CD14-positive monocyte (primary cell): ENCODE measurements around the gene NTM. TPM values are rescaled to one million over a fixed set of nuclear protein-coding genes. Genes with fewer than 3 reads are reported as not detected.

Experiments used
- DNase-seq, 3 donors: peaks; one replicate each; pipeline ENCODE4 v3.0.0-alpha.2; 2011 to 2022
- H2AFZ ChIP-seq: 2 replicates; pipeline ENCODE4 v1.6.0; 2012; ENCODE audit warnings: mild to moderate bottlenecking, low read depth, low read length, inconsistent platforms; ENCODE audit not compliant: insufficient read depth, poor library complexity, severe bottlenecking
- H3K27ac ChIP-seq, 2 donors: 1 replicate in 1 of 2; 2 replicates in 1 of 2; pipeline ENCODE4 v1.5.1; 2012 to 2013; ENCODE audit warnings: low read length in 2 of 2, control low read depth in 1 of 2, inconsistent platforms in 1 of 2, low read depth in 1 of 2, mild to moderate bottlenecking in 1 of 2
- H3K27me3 ChIP-seq, 2 donors: one replicate each; pipeline versions ENCODE4 v1.6.0 to v1.6.1; 2011 to 2013; ENCODE audit warnings: low read length in 2 of 2; ENCODE audit not compliant: control insufficient read depth in 2 of 2, insufficient read depth in 2 of 2
- H3K36me3 ChIP-seq, 2 donors: replicated peaks in 1 of 2; 1 replicate in 1 of 2; 2 replicates in 1 of 2; pipeline versions ENCODE4 v1.5.1 to v1.6.1; 2012 to 2013; ENCODE audit warnings: low read length in 2 of 2, control low read depth in 1 of 2, inconsistent platforms in 1 of 2, mild to moderate bottlenecking in 1 of 2; ENCODE audit not compliant: insufficient read depth in 2 of 2, control insufficient read depth in 1 of 2
- H3K4me1 ChIP-seq, 2 donors: 1 replicate in 1 of 2; 2 replicates in 1 of 2; pipeline versions ENCODE4 v1.5.1 to v1.6.1; 2012 to 2013; ENCODE audit warnings: low read length in 2 of 2, control low read depth in 1 of 2, inconsistent platforms in 1 of 2, mild to moderate bottlenecking in 1 of 2, moderate library complexity in 1 of 2; ENCODE audit not compliant: insufficient read depth in 2 of 2, control insufficient read depth in 1 of 2
- H3K4me2 ChIP-seq: replicated peaks from 2 replicates; pipeline ENCODE3; 2012; ENCODE audit warnings: low read length, moderate library complexity, mild to moderate bottlenecking; ENCODE audit not compliant: poor library complexity, severe bottlenecking; ENCODE audit errors: extremely low read depth
- H3K4me3 ChIP-seq, 3 experiments: fragments of 200-600 bp in 1 of 3; sonication (generic) in 1 of 3; replicated peaks in 1 of 3; 1 replicate in 2 of 3; 2 replicates in 1 of 3; pipeline ENCODE4 v1.5.1; 2011 to 2013; ENCODE audit warnings: low read length in 3 of 3, mild to moderate bottlenecking in 3 of 3, control low read depth in 2 of 3, low read depth in 2 of 3, inconsistent platforms in 1 of 3, moderate library complexity in 1 of 3
- H3K79me2 ChIP-seq: 2 replicates; pipeline ENCODE4 v1.6.0; 2012; ENCODE audit warnings: mild to moderate bottlenecking, control low read depth, inconsistent platforms, low read length, moderate library complexity; ENCODE audit not compliant: insufficient read depth
- H3K9ac ChIP-seq: 2 replicates; pipeline ENCODE4 v1.6.0; 2017; ENCODE audit warnings: low read length, mild to moderate bottlenecking; ENCODE audit not compliant: insufficient read depth, poor library complexity, severe bottlenecking
- H3K9me3 ChIP-seq, 2 donors: replicated peaks in 1 of 2; 1 replicate in 1 of 2; 2 replicates in 1 of 2; pipeline versions ENCODE4 v1.5.1 to v1.6.1; 2012 to 2013; ENCODE audit warnings: low read length in 2 of 2, control low read depth in 1 of 2; ENCODE audit not compliant: control insufficient read depth in 1 of 2, insufficient read depth in 1 of 2
- H4K20me1 ChIP-seq: 2 replicates; pipeline ENCODE4 v1.6.0; 2012; ENCODE audit warnings: mild to moderate bottlenecking, low read length, control low read depth, moderate library complexity; ENCODE audit not compliant: insufficient read depth
- H3K27ac Mint-ChIP-seq, 7 donors: one replicate each; pipeline ENCODE4 v1.8.0; 2020; ENCODE audit warnings: mild to moderate bottlenecking in 7 of 7, mixed read lengths in 7 of 7, moderate library complexity in 6 of 7, inconsistent platforms in 2 of 7
- H3K27me3 Mint-ChIP-seq, 3 donors: one replicate each; pipeline ENCODE4 v1.8.0; 2021 to 2022; ENCODE audit warnings: low read depth in 3 of 3, mild to moderate bottlenecking in 3 of 3, mixed read lengths in 3 of 3, moderate library complexity in 3 of 3, inconsistent platforms in 1 of 3
- H3K36me3 Mint-ChIP-seq, 2 donors: one replicate each; pipeline ENCODE4 v1.8.0; 2020; ENCODE audit warnings: mixed read lengths in 2 of 2, inconsistent platforms in 1 of 2, mild to moderate bottlenecking in 1 of 2
- H3K4me1 Mint-ChIP-seq: one replicate; pipeline ENCODE4 v1.8.0; 2020; ENCODE audit warnings: mild to moderate bottlenecking, mixed read lengths
- H3K4me3 Mint-ChIP-seq, 2 donors: one replicate each; pipeline ENCODE4 v1.8.0; 2020; ENCODE audit warnings: mild to moderate bottlenecking in 2 of 2, mixed read lengths in 2 of 2, moderate library complexity in 1 of 2
- H3K9me3 Mint-ChIP-seq, 7 donors: one replicate each; pipeline ENCODE4 v1.8.0; 2020 to 2022; ENCODE audit warnings: mixed read lengths in 7 of 7, mild to moderate bottlenecking in 6 of 7, moderate library complexity in 6 of 7, inconsistent platforms in 2 of 7
- WGBS: methylation state at CpG from one replicate; pipeline ENCODE4 v1.1.5; 2013; ENCODE audit warnings: missing lambda C conversion rate; ENCODE audit not compliant: insufficient coverage; 5-methylcytosine and 5-hydroxymethylcytosine counted together
- intact Hi-C, 2 donors: fragments of 100-400 bp; cut with micrococcal nuclease; formaldehyde crosslinking; loops; one replicate each; pipeline versions ENCODE4 v1.15.0 to v1.15.1; 2023
- polyA plus RNA-seq, 3 donors: library from polyadenylated mRNA; depleted of rRNA in 1 of 3; unstranded in 2 of 3; stranded (reverse) in 1 of 3; fragments of 300-500 nt in 2 of 3; fragments of >200 nt in 1 of 3; fragmentation: Illumina TruSeq in 2 of 3; gene quantifications; 1 replicate in 2 of 3; 2 replicates in 1 of 3; pipeline ENCODE4 v1.2.3, GENCODE V29; 2012 to 2021
- TF ChIP-seq, protein P1 (sequence below): fragments of 200-600 bp; IDR thresholded peaks from one replicate; pipeline ENCODE4 v1.8.0; 2022; ENCODE audit warnings: antibody characterized with exemption, mild to moderate bottlenecking

NTM gene
- polyA plus RNA-seq, 3 donors: not detected

DNA sequence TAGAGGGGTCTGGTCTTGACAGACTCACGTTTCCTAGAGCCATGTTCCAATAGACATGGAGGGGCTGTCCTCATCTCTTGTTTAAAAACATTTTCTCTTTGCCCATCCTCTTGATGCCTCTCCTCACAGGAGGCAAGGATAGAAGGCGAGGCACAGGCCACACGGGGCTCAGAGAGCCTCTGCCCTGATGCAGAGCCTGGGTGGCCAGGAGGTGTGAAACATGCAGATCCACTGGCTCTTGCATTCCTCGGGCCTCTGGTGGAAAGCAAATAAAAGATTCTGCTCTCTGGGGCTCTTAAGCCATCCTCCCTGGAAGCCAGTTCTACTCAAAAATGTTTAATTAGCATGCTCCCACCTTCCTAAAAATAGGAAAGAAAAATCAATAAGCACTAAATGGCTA is 43.6 kb upstream of the NTM start:
- Mint-ChIP-seq H3K4me3 (no peak overlapping the region), H3K27me3 (peaks cover 0 to 3% (median 0%) of the 10 kb centered on the region in 3 donors)

DNA sequence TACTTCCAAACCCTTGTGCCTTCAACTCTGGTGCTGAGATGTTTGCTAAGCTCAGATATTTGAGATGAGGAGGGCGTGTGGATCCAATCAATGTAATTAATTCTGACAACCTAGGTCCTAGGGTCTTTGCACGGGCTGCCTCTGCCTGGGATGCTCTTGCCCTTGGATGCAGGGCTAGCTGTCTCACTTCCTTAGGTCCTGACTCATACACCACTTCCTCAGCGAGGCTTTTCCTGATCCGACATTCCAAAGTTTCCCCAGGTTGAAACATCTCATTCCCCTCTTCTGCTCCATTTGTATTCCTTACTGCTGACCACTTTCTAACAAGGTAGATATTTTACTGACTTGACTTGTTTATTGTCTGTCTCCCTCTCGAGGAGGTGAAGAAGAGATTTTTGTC is 43.0 kb upstream of the NTM start:
- Mint-ChIP-seq H3K27me3 (peaks cover 0 to 3% (median 0%) of the 10 kb centered on the region in 3 donors), H3K27ac (no peak overlapping the region), H3K36me3 (no peaks in the 10 kb centered on the region), H3K4me1 (no peaks in the 10 kb centered on the region), H3K4me3 (no peak overlapping the region), H3K9me3 (peaks cover 0 to 6% (median 0%) of the 10 kb centered on the region in 7 donors)
- TF ChIP-seq, protein P1, sequence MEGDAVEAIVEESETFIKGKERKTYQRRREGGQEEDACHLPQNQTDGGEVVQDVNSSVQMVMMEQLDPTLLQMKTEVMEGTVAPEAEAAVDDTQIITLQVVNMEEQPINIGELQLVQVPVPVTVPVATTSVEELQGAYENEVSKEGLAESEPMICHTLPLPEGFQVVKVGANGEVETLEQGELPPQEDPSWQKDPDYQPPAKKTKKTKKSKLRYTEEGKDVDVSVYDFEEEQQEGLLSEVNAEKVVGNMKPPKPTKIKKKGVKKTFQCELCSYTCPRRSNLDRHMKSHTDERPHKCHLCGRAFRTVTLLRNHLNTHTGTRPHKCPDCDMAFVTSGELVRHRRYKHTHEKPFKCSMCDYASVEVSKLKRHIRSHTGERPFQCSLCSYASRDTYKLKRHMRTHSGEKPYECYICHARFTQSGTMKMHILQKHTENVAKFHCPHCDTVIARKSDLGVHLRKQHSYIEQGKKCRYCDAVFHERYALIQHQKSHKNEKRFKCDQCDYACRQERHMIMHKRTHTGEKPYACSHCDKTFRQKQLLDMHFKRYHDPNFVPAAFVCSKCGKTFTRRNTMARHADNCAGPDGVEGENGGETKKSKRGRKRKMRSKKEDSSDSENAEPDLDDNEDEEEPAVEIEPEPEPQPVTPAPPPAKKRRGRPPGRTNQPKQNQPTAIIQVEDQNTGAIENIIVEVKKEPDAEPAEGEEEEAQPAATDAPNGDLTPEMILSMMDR: no peak
- no peak for DNase-seq
- Histone ChIP-seq H3K4me3 (no peak overlapping the region), H3K79me2 (no peaks in the 10 kb centered on the region), H4K20me1 (no peaks in the 10 kb centered on the region), H3K36me3 (no peaks in the 10 kb centered on the region), H3K9me3 (no peaks in the 10 kb centered on the region), H3K27me3 (no peaks in the 10 kb centered on the region), H3K27ac (no peak overlapping the region), H3K4me1 (no peaks in the 10 kb centered on the region), H2AFZ (no peak overlapping the region), H3K4me2 (no peak overlapping the region), H3K9ac (no peak overlapping the region)
- 70% methylated on average over 2 of the region's 5 CpGs for whole genome bisulfite sequencing
- intact Hi-C loops: no loop called here

More for the DNA sequence above, 43.6 kb upstream of the NTM start:
- Histone ChIP-seq H3K4me3 (no peak overlapping the region), H4K20me1 (no peaks in the 10 kb centered on the region), H3K79me2 (no peaks in the 10 kb centered on the region), H3K9me3 (no peaks in the 10 kb centered on the region), H3K9ac (no peak overlapping the region), H3K4me2 (no peak overlapping the region), H3K4me1 (no peaks in the 10 kb centered on the region), H3K36me3 (no peaks in the 10 kb centered on the region), H3K27ac (no peak overlapping the region), H3K27me3 (no peaks in the 10 kb centered on the region), H2AFZ (no peak overlapping the region)
- no peaks in the 10 kb centered on the region for H3K36me3 Mint-ChIP-seq
- 33% methylated on average over 2 of the region's 4 CpGs for WGBS
- DNase-seq: no peak
- TF ChIP-seq, protein P1: no peak
- H3K9me3 Mint-ChIP-seq: peaks cover 0 to 6% (median 1%) of the 10 kb centered on the region in 7 donors
- intact Hi-C loops: no loop called here
- H3K27ac Mint-ChIP-seq: no peak overlapping the region
- H3K4me1 Mint-ChIP-seq: no peaks in the 10 kb centered on the region
